Measurements from ENCODE around the gene TOX4. TPM values are rescaled to one million over a fixed set of nuclear protein-coding genes. Genes with fewer than 3 reads are reported as not detected.

The TOX4 gene
- total RNA-seq, 2 experiments from 2014 or later: 65.2 to 65.8 TPM

DNA sequence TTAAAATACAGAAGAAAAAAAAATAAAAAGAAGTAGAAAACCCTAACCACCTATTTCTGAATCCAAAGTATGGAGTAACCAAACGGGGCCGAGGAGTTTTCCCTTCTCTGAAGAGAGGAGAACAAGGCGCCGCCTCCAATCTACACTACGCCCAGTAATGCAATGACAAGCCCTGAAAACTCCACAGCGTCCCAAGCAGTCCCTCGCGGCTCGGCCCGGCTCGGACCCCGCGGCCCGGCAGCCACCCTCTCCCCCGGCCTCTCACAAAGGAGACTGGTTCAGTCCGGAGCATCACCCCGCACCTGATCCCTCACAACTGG, 21.4 kb upstream of the TOX4 start:
- H3K9me3 Mint-ChIP-seq: no peaks in the 10 kb centered on the region
- intact Hi-C loops (cut with micrococcal nuclease): loop anchor here (1.0 kb wide), 1 partner anchor 19 kb away; no protein-coding TSS in a partner anchor
- ATAC-seq (peak; percentile 24), DNase-seq (no peak)
- CTCF ChIA-PET: interaction anchor here (0.7 to 3.8 kb wide), 17 partner anchors 9 to 351 kb away, joined by 3 to 27 read pairs (median 6); partner anchors contain the start of genes METTL3, RAB2B, SUPT16H and TOX4
- POLR2A ChIA-PET: interaction anchor here (1.0 to 3.4 kb wide), 12 partner anchors 11 to 76 kb away, joined by 3 to 13 read pairs (median 4); partner anchors contain the start of genes METTL3, SALL2 and SUPT16H
- H3K27ac Mint-ChIP-seq: peak overlapping the region; percentile 97
- TF ChIP-seq, protein P1, sequence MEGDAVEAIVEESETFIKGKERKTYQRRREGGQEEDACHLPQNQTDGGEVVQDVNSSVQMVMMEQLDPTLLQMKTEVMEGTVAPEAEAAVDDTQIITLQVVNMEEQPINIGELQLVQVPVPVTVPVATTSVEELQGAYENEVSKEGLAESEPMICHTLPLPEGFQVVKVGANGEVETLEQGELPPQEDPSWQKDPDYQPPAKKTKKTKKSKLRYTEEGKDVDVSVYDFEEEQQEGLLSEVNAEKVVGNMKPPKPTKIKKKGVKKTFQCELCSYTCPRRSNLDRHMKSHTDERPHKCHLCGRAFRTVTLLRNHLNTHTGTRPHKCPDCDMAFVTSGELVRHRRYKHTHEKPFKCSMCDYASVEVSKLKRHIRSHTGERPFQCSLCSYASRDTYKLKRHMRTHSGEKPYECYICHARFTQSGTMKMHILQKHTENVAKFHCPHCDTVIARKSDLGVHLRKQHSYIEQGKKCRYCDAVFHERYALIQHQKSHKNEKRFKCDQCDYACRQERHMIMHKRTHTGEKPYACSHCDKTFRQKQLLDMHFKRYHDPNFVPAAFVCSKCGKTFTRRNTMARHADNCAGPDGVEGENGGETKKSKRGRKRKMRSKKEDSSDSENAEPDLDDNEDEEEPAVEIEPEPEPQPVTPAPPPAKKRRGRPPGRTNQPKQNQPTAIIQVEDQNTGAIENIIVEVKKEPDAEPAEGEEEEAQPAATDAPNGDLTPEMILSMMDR (IDR thresholded peaks at IDR 0.05): no peak
- H3K4me3 Mint-ChIP-seq: peak overlapping the region; percentile 85
- H3K4me1 Mint-ChIP-seq (ENCODE audit: low read depth): peaks cover 33% of the 10 kb centered on the region
- H3K27me3 Mint-ChIP-seq: no peaks in the 10 kb centered on the region
- peaks cover 23% of the 10 kb centered on the region for H3K36me3 Mint-ChIP-seq (ENCODE audit: low read depth)

DNA sequence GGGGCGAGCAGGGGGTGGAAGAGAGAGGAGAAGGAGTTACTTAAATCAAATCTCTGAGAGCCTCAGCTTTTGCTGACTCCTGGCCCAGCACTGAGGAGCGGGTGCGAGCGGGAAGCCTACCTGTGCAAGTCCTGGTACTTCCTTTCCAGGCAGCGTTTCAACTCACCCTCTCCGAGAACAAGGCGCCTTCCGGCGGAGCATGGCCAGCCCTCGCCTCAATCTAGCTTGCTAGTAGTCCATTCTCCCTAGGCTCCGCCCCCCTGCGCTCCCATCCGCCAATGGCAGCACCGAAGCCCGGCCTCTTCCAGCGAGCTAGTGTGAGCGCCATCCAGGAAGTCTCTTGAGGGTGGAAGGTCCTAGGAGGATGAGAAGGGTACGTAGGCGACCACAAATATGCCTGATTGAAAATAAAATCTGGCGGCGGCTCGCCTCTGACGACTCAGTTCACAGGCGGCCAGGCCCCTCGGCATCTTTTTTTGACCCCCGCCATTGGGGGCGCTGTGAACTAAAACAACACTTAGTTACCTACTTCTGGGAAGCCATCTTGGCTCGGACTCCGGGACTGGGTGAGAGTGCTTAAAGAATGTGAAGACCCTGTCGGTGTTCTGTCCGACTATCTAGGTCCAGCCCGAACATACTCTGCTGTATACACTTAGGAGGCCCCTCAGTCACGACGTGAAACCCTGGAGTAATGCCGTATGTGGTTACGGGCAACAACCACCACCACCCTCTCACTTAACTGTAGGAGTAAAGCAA, 20.9 kb upstream of the TOX4 start, which contains the start of gene CHD8:
Gene CHD8, minus strand, starts transcription at position 212 of the 756 bp plus-strand sequence. CDS start 24,480 bp downstream, outside the sequence.
- H3K4me3 Mint-ChIP-seq: peak within 1 kb of the TSS; percentile 85
- peak within 1 kb of the TSS; percentile 97 for H3K27ac Mint-ChIP-seq
- POLR2A ChIA-PET: interaction anchor here (0.7 to 3.4 kb wide), 14 partner anchors 11 to 217 kb away, joined by 3 to 13 read pairs (median 4); partner anchors contain the start of genes METTL3, RAB2B, SALL2 and SUPT16H
- peak; percentile 99 for ATAC-seq
- CTCF ChIA-PET: interaction anchor here (0.7 to 3.8 kb wide), 17 partner anchors 9 to 351 kb away, joined by 3 to 27 read pairs (median 6); partner anchors contain the start of genes METTL3, RAB2B, SUPT16H and TOX4
- intact Hi-C loops (cut with micrococcal nuclease): loop anchor here (1.0 kb wide), 2 partner anchors 20 kb away; partner anchors contain the start of gene RAB2B
- peaks cover 24% of the 10 kb centered on the region for H3K36me3 Mint-ChIP-seq (ENCODE audit: low read depth)
- H3K27me3 Mint-ChIP-seq: no peaks in the 10 kb centered on the region
- peak; percentile 100 for DNase-seq
- no peaks in the 10 kb centered on the region for H3K9me3 Mint-ChIP-seq
- H3K4me1 Mint-ChIP-seq (ENCODE audit: low read depth): peaks cover 29% of the 10 kb centered on the region
- TF ChIP-seq, protein P1 (IDR thresholded peaks at IDR 0.05): peak; percentile 45

DNA sequence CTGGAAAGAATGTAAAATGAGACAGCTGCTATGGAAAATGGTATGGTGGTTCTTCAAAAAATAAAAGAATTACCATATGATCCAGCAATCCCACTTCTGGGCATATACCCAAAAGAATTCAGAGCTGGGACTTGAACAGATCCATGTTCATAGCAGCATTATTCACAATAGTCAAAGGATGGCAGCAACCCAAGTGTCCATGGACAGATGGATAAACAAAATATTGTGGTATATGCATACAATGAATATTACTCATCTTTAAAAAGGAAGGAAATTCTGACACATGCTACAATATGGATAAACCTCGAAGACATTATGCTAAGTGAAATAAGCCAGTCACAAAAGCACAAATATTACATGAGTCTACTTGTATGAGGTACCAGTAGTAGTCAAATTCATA, 9.4 kb upstream of the TOX4 start:
- Mint-ChIP-seq H3K4me3 (no peak overlapping the region), H3K27ac (no peak overlapping the region), H3K27me3 (no peaks in the 10 kb centered on the region), H3K9me3 (no peaks in the 10 kb centered on the region), H3K36me3 (ENCODE audit: low read depth) (peaks cover 9% of the 10 kb centered on the region), H3K4me1 (ENCODE audit: low read depth) (peaks cover 2% of the 10 kb centered on the region)
- no peak for DNase-seq
- intact Hi-C loops (cut with micrococcal nuclease): no loop called here
- ChIA-PET POLR2A (interaction anchor here (1.9 kb wide), 1 partner anchor 11 kb away, joined by 12 read pairs; the partner anchor contains the start of gene CHD8), CTCF (interaction anchor here (3.6 kb wide), 1 partner anchor 11 kb away, joined by 18 read pairs; the partner anchor contains the start of gene CHD8)
- ATAC-seq: no peak
- TF ChIP-seq, protein P1 (IDR thresholded peaks at IDR 0.05): no peak

DNA sequence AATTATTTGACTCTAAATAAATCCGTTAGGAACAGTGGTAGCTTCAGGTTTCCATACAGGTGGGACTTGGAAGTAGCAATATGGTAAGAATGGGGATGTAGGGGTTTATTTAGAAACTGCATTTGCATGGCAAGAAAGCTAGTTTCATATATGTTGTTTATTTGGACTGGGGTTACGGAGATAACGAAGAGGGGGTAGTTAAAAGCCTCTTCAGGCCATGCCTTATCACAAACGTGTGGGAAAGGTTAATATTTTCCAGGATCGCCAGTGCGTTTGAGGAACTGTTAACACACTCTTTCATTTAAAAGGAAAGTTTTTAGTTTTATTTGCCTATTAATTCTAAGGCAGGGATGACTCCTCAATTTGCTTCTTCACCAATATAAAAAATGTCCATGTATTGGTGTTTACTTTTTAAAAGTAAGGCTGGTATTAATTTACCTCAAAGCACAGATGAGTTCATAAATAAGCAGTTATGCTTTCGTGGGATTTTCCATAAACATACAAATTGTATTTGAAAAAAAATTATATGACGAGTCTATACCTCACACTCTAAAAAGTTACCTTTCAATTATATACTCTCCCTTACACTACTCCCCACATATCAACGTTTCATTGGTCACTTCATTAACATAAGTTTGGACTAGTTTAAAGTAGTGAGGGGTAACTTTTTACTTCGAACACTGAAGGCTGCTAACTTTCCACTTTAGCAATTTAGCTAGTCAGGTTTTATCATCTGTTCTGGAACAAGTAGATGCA, 1.1 kb upstream of the TOX4 start:
- H3K9me3 Mint-ChIP-seq: no peaks in the 10 kb centered on the region
- TF ChIP-seq, protein P1 (IDR thresholded peaks at IDR 0.05): no peak
- intact Hi-C loops (cut with micrococcal nuclease): loop anchor here (1.0 kb wide), 1 partner anchor 20 kb away; the partner anchor contains the start of gene CHD8
- ATAC-seq (no peak), DNase-seq (no peak)
- H3K36me3 Mint-ChIP-seq (ENCODE audit: low read depth): peaks cover 7% of the 10 kb centered on the region
- H3K27me3 Mint-ChIP-seq: no peaks in the 10 kb centered on the region
- H3K4me1 Mint-ChIP-seq (ENCODE audit: low read depth): peaks cover 21% of the 10 kb centered on the region
- ChIA-PET CTCF (interaction anchor here (0.6 to 4.2 kb wide), 13 partner anchors 10 to 201 kb away, joined by 3 to 45 read pairs (median 9); partner anchors contain the start of genes CHD8, METTL3 and SALL2), POLR2A (interaction anchor here (0.6 to 2.7 kb wide), 10 partner anchors 15 to 93 kb away, joined by 3 to 17 read pairs (median 4); partner anchors contain the start of gene METTL3)
- H3K27ac Mint-ChIP-seq: peak overlapping the region; percentile 99
- H3K4me3 Mint-ChIP-seq: peak overlapping the region; percentile 98

Data from activated CD8-positive, alpha-beta T cell treated with anti-CD3 and anti-CD28 coated beads for 36 hours (primary cell).